Activated T-helper 9 cell treated with anti-CD3 and anti-CD28 coated beads, Interleukin-2, amount 50 U/mL, for 16 hours (primary cell): ENCODE measurements around the gene LRWD1.
A peak's percentile ranks its signal among the peaks of the same experiment; 100 is the strongest.
"Not testable (repeated sequence)": the region's sequence is repeated elsewhere in the genome, so short reads cannot be mapped to it uniquely, and the experiment has no call there.

Experiments used
- DNase-seq: peaks from one replicate; pipeline ENCODE4 v3.0.0-alpha.2; 2020; ENCODE audit warnings: low read depth

The LRWD1 gene

DNA sequence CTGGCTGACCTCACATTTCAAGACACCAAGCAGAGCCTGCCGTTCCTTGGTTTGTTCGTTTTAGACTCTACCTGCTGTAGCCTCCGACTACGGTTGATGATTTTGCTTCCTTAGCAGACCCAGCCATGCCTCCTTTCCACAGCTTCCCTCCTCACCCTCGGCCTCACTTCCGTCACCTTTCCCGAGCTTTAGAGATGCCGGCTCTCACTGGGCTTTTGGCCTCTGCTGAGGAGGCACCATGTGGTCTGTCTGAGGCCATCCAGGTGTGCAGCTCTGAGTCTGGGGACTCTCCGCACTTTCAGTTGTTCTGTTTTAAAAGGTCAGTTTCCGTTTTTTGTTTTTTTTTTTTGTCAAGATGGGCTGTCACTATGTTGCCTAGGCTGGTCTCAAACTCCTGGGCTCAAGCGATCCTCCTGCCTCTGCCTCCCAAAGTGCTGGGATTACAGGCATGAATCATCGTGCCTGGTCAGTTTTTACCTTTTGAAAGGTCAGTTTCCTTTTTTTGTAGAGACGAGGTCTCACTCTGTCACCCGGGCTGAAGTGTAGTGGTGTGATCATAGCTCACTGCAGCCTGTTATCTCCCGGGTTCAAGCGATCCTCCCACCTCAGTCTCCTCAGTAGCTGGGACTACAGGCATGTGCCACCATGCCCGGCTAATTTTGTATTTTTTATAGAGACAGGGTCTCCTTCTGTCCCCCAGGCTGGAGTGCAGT lies 19.7 kb upstream of the LRWD1 start:
- DNase-seq = no peak

DNA sequence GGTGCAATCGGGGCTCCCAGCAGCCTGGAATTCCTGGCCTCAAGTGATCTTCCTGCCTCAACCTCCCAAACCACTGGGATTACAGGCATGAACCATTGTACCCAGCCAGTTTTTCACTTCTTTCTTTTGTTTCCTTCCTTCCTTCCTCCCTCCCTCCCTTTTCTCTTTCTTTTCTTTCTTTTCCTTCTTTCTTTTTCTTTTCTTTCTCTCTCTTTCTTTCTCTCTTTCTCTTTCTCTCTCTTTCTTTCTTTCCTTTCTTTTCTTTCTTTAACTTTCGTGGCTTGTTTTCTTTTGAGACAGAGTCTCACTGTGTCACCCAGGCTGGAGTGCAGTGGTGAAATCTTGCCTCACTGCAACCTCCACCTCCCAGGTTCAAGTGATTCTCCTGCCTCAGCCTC lies 19.1 kb upstream of the LRWD1 start:
- DNase-seq = no peak

GRCh38 chr7:102446387-102447156 lies 18.2 kb upstream of the LRWD1 start:
- no peak for DNase-seq

- no peak for DNase-seq
These were observed 17.5 kb upstream of the LRWD1 start for GRCh38 chr7:102447311-102447710.

- DNase-seq = no peak
These were observed 15.6 kb upstream of the LRWD1 start for GRCh38 chr7:102449136-102449535.

DNA sequence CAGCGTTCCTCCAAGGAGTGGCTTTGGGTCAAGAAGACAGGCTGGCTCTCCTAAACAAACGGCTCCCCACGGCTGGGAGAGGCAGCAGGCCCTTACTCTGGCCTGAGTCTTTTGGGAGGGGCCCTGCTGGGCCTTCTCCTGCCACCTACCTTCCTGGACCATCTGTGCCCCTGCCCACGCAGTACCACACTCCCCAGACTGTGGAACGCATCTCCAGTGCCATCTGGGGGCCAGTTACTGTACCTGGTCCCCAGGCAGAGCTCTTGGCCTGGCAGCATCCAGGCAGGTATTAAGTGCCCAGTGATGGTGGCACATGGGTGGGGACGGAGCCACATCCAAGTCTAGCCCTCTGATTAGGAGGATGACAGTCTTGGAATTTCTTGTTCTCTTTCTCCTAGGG lies 14.5 kb upstream of the LRWD1 start:
- DNase-seq = peak; percentile 37

DNA sequence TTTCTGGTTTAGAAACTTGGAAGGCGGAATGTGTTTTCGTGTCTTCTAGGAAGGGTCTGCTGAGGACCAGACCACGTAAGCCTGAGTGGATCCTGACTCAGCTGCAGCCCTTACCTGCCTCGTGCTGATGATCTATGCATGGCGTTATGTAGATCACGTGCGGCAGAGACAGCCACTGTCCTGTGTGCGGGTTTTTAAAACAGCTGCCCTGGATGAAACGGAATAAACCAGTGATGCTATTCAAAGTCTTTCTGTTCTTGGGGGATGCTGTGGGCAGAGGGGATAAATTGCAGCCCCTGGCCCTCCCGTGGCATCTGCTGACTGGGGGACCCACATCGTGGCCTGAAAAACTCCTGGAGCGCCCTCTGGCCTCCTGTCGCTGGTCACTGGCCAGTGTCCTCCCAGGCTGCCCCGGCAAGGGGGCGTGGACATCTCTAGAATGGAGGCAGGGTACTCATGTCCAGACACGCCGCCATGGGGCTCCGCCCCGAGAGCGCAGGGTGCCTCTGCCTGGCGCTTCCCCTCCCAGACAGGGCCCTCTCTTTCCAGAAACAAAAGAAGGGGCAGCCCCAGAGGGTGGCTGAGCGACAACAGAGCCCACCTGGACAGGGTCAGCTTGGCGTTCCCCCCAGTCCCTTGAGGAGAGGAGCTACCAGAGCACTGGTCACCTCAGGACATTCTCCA lies 13.3 kb upstream of the LRWD1 start:
- no peak for DNase-seq

DNA sequence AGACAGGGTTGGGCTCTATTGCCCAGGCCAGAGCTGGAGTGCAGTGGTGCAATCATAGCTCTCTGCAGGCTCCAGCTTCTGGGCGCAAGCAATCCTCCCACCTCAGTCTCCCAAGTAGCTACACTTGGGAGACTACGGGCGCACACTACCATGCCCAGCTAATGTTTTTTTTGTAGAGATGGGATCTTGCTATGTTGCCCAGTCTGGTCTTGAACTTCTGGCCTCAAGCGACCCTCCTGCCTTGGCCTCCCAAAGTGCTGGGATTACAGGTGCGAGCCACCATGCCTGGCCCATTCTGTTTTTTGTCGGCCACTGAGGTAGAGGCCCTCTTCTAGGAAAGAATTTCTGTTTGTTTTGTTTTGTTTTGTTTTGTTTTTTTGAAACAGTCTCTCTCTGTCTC lies 12.3 kb upstream of the LRWD1 start:
- DNase-seq = no peak

DNA sequence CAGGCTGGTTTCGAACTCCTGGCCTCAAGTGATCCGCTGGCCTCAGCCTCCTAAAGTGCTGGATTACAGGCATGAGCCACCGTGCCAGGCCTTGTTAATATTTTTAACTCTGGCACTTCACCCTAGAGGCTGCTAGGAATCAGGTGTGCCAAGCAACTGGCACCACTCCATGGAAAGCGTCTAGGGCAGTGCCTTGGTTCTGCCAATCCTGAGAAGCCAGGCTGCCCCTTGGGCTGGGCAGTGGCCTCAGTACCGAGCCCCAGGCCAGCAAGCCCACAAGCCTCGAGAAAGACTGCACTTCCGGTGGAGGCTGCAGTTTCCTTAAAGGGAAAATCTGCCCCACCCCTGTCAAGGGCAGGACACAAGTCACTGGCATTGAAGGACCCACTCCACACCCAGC lies 11.5 kb upstream of the LRWD1 start:
- DNase-seq = no peak

GRCh38 chr7:102454468-102454867 lies 10.3 kb upstream of the LRWD1 start:
- DNase-seq = no peak

DNA sequence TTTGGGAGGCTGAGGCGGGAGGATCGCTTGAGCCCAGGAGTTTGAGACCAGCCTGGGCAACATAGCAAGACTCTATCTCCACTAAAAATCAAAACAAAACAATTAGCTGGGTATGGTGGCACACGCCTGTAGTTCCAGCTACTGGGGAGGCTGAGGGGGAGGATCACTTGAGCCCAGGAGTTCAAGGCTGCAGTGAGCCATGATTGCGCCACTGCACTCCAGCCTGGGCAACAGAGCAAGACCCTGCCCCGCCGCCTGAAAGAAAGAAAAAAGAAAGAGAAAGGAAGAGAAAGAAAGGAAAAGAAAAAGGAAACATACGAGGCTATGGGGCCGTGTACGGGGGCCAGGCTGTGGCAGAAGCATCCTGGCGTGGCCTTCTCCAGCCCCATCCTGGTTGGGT lies 9.9 kb upstream of the LRWD1 start:
- not testable (repeated sequence) for DNase-seq

- no peak for DNase-seq
These were observed 9.2 kb upstream of the LRWD1 start for GRCh38 chr7:102455596-102455995.

- DNase-seq = no peak
These were observed 8.5 kb upstream of the LRWD1 start for GRCh38 chr7:102456327-102456726.

- DNase-seq = no peak
These were observed 7.3 kb upstream of the LRWD1 start for GRCh38 chr7:102457352-102457924.

GRCh38 chr7:102459221-102459844 lies 5.5 kb upstream of the LRWD1 start:
- DNase-seq = no peak

GRCh38 chr7:102460467-102460866 lies 4.3 kb upstream of the LRWD1 start:
- no peak for DNase-seq

- DNase-seq = no peak
These were observed 775 bp upstream of the LRWD1 start for GRCh38 chr7:102463841-102464576.

- no peak for DNase-seq
These were observed 1.3 kb downstream of the LRWD1 start for GRCh38 chr7:102466097-102466496.

GRCh38 chr7:102467581-102468477 lies 3.0 kb downstream of the LRWD1 start:
- DNase-seq = no peak
